K562 (cell line): Measurements from ENCODE around the gene CCDC172. TPM values are rescaled to one million over a fixed set of nuclear protein-coding genes. Genes with fewer than 3 reads are reported as not detected.

Source experiments
- ATAC-seq: fragments of 200-7000 bp; cut with Tn5 transposase; 3 replicates; pipeline ENCODE4 v1.9.1; 2020; ENCODE audit warnings: moderate library complexity
- BruUV-seq: library from RNA; stranded (reverse); fragments of 400-500 nt; replicated peaks from 2 replicates; lab custom pipeline; 2021; lab: Mats Ljungman, UMichigan
- CTCF ChIA-PET: fragments of 300-600 bp; formaldehyde crosslinking; extraction: SDS; loops from one replicate; lab custom pipeline; 2021; ENCODE audit warnings: low intra/inter-chr PET ratio; lab: Yijun Ruan, JAX
- POLR2A ChIA-PET: fragments of 300-600, 350-650 bp; sonication (Branson Sonifier 250); formaldehyde crosslinking; extraction: SDS; loops from one replicate; lab custom pipeline; 2021; ENCODE audit warnings: antibody characterized with exemption, inconsistent platforms; lab: Yijun Ruan, JAX
- DNase-seq, 4 experiments: peaks; one replicate each; pipeline versions ENCODE4 v3.0.0 to v3.0.0-alpha.2; 2011 to 2018; ENCODE audit warnings: low spot score in 3 of 4, mixed read lengths in 3 of 4; ENCODE audit errors: extremely low read depth in 1 of 4
- FAIRE-seq: peaks from 2 replicates; lab custom pipeline; 2011; peaks lifted over from hg19 to GRCh38; lab: Jason Lieb, UNC
- H2AFZ ChIP-seq: 2 replicates; pipeline ENCODE4 v1.6.0; 2011; ENCODE audit warnings: low read depth, low read length, control low read depth, inconsistent platforms
- H3K27ac ChIP-seq: fragments of 200-600 bp; 3 replicates; pipeline ENCODE4 v1.8.0; 2011; ENCODE audit warnings: low read depth, mild to moderate bottlenecking, control low read depth, inconsistent platforms, low read length, moderate library complexity, mixed read lengths; ENCODE audit errors: extremely low read depth
- H3K27me3 ChIP-seq, 2 experiments: fragments of 300-600 bp in 1 of 2; 2 replicates in 1 of 2; 3 replicates in 1 of 2; pipeline versions ENCODE4 v1.6.0 to v1.8.0; 2011; ENCODE audit warnings: inconsistent platforms in 2 of 2, low read length in 2 of 2, mild to moderate bottlenecking in 1 of 2, mixed read lengths in 1 of 2, moderate library complexity in 1 of 2; ENCODE audit not compliant: control insufficient read depth in 2 of 2, insufficient read depth in 2 of 2
- H3K36me3 ChIP-seq: fragments of 300-600 bp; 3 replicates; pipeline ENCODE4 v1.8.0; 2011; ENCODE audit warnings: mild to moderate bottlenecking, low read length, inconsistent platforms; ENCODE audit not compliant: control insufficient read depth, insufficient read depth
- H3K4me1 ChIP-seq, 2 experiments: fragments of 200-600 bp in 1 of 2; replicated peaks in 1 of 2; 2 replicates in 1 of 2; 3 replicates in 1 of 2; pipeline versions ENCODE4 v1.5.1 to v1.8.0; 2011; ENCODE audit warnings: inconsistent platforms in 2 of 2, low read length in 2 of 2, mild to moderate bottlenecking in 1 of 2, mixed read lengths in 1 of 2, moderate library complexity in 1 of 2; ENCODE audit not compliant: control insufficient read depth in 2 of 2, insufficient read depth in 2 of 2
- H3K4me2 ChIP-seq: 2 replicates; pipeline ENCODE4 v1.6.1; 2011; ENCODE audit warnings: low read length, control low read depth, inconsistent platforms, mixed read lengths; ENCODE audit not compliant: insufficient read depth
- H3K4me3 ChIP-seq: fragments of 200-600 bp; sonication (generic), shearing (Covaris generic); 2 replicates; pipeline ENCODE4 v1.5.1; 2016; ENCODE audit warnings: control low read depth, inconsistent platforms
- H3K79me2 ChIP-seq: fragments of 200-600 bp; 3 replicates; pipeline ENCODE4 v1.8.0; 2011; ENCODE audit warnings: low read length, inconsistent platforms; ENCODE audit not compliant: control insufficient read depth, insufficient read depth
- H3K9ac ChIP-seq, 2 experiments: 2 replicates each; pipeline versions ENCODE4 v1.6.0 to v1.6.1; 2011; ENCODE audit warnings: low read depth in 2 of 2, low read length in 2 of 2, control low read depth in 1 of 2, inconsistent platforms in 1 of 2, mild to moderate bottlenecking in 1 of 2, mixed read lengths in 1 of 2; ENCODE audit not compliant: insufficient read depth in 1 of 2
- H3K9me1 ChIP-seq: one replicate; pipeline ENCODE4 v1.6.0; 2011; ENCODE audit warnings: inconsistent platforms, mild to moderate bottlenecking, low read length, moderate library complexity; ENCODE audit not compliant: control insufficient read depth, insufficient read depth
- H3K9me3 ChIP-seq: replicated peaks from 2 replicates; pipeline ENCODE4 v1.5.1; 2011; ENCODE audit warnings: low read depth, low read length, inconsistent platforms; ENCODE audit not compliant: control insufficient read depth, insufficient read depth
- H4K20me1 ChIP-seq: replicated peaks from 2 replicates; pipeline ENCODE4 v1.6.1; 2011; ENCODE audit warnings: low read length, inconsistent platforms, mixed read lengths; ENCODE audit not compliant: control insufficient read depth, insufficient read depth
- CBX2 ChIP-seq: fragments of 200-600 bp; sonication (generic); IDR thresholded peaks from one replicate; pipeline ENCODE4 v1.6.1; 2012; ENCODE audit warnings: mild to moderate bottlenecking, low read length, inconsistent platforms; ENCODE audit not compliant: insufficient read depth, poor library complexity, severe bottlenecking
- CBX3 ChIP-seq, 2 experiments: IDR thresholded peaks; 1 replicate in 1 of 2; 2 replicates in 1 of 2; pipeline ENCODE4 v1.6.1; 2012; ENCODE audit warnings: inconsistent platforms in 2 of 2, low read length in 2 of 2, borderline replicate concordance in 1 of 2, control low read depth in 1 of 2
- CEBPG ChIP-seq, 3 experiments: fragments of 200-800 bp in 1 of 3; sonication (Bioruptor generic) in 1 of 3; sonication (generic) in 1 of 3; formaldehyde crosslinking in 1 of 3; IDR thresholded peaks in 2 of 3; conservative IDR thresholded peaks in 1 of 3; 2 replicates each; pipeline versions ENCODE4 v1.6.1 to v1.8.0; 2016 to 2022; ENCODE audit warnings: missing compliant biosample characterization in 2 of 3, missing genetic modification characterization in 2 of 3, mild to moderate bottlenecking in 1 of 3, missing genetic modification reagents in 1 of 3
- EZH2 ChIP-seq: IDR thresholded peaks from 2 replicates; pipeline ENCODE4 v1.6.1; 2012; ENCODE audit warnings: low read depth, mild to moderate bottlenecking, inconsistent platforms, low read length, borderline replicate concordance
- ILK ChIP-seq: fragments of 450-650 bp; IDR thresholded peaks from 2 replicates; pipeline ENCODE4 v1.6.1; 2016; ENCODE audit warnings: missing genetic modification characterization, low read depth, mild to moderate bottlenecking, missing compliant biosample characterization, moderate library complexity, borderline replicate concordance
- NCOA4 ChIP-seq: fragments of 450-650 bp; IDR thresholded peaks from 2 replicates; pipeline ENCODE4 v1.6.1; 2018; ENCODE audit warnings: mild to moderate bottlenecking; ENCODE audit not compliant: partially characterized antibody
- TEAD1 ChIP-seq, 2 experiments: fragments of 450-650 bp in 1 of 2; sonication (generic) in 1 of 2; formaldehyde crosslinking; IDR thresholded peaks; 2 replicates each; pipeline versions ENCODE4 v1.4.0 to v1.8.0; 2020 to 2022; ENCODE audit warnings: mild to moderate bottlenecking in 2 of 2, missing genetic modification reagents in 1 of 2
- ZNF121 ChIP-seq: sonication (generic); formaldehyde crosslinking; conservative IDR thresholded peaks from 2 replicates; pipeline ENCODE4 v1.8.0; 2022; ENCODE audit warnings: missing genetic modification reagents
- ZNF444 ChIP-seq: fragments of 250-450 bp; sonication (Bioruptor Pico); IDR thresholded peaks from 2 replicates; pipeline ENCODE4 v1.4.0; 2020; ENCODE audit warnings: mild to moderate bottlenecking, moderate library complexity
- ZNF79 ChIP-seq: fragments of 250-450 bp; sonication (Bioruptor Pico); IDR thresholded peaks from 2 replicates; pipeline ENCODE4 v1.4.0; 2020; ENCODE audit warnings: low read depth, mild to moderate bottlenecking, moderate library complexity
- WGBS: fragments of 100-300 bp; shearing (Covaris generic); methylation state at CpG from one replicate; pipeline ENCODE4 v1.1.6; 2016; ENCODE audit warnings: low coverage, mixed read lengths; ENCODE audit not compliant: insufficient coverage; ENCODE audit errors: missing lambda C conversion rate; 5-methylcytosine and 5-hydroxymethylcytosine counted together
- in situ Hi-C: fragments of 300-500 bp; cut with MboI; formaldehyde crosslinking; loops from 4 replicates; pipeline ENCODE4 v1.15.0; 2018; ENCODE audit warnings: inconsistent platforms, mixed read lengths
- intact Hi-C: fragments of 100-400 bp; cut with micrococcal nuclease; formaldehyde crosslinking; loops from 2 replicates; pipeline ENCODE4 v1.14.2; 2022
- polyA plus RNA-seq, 8 experiments: library from polyadenylated mRNA; depleted of rRNA in 4 of 8; stranded (reverse) in 5 of 8; unstranded in 3 of 8; fragments of >200 nt; fragmentation: Nextera tagmentation in 2 of 8; fragmentation: Illumina TruSeq in 1 of 8; extraction: Ambion mirVana in 2 of 8; extraction: Trizol in 1 of 8; gene quantifications; 2 replicates each; pipeline versions ENCODE4 v1.2.1 to v1.2.3, GENCODE V29; 2011 to 2014; ENCODE audit warnings: inconsistent platforms in 1 of 8, missing spikeins in 1 of 8
- total RNA-seq, 7 experiments: library from RNA; depleted of rRNA in 6 of 7; stranded (reverse); fragments of >200 nt in 6 of 7; fragmentation: Illumina TruSeq in 2 of 7; extraction: Trizol in 2 of 7; gene quantifications; 2 replicates each; pipeline versions ENCODE4 v1.2.1 to v1.2.3, GENCODE V29; 2011 to 2021; ENCODE audit warnings: low replicate concordance in 1 of 7
- TF ChIP-seq, protein P1 (sequence below), 3 experiments: IDR thresholded peaks in 2 of 3; conservative IDR thresholded peaks in 1 of 3; 2 replicates each; pipeline ENCODE4 v1.5.1; 2011 to 2012; ENCODE audit warnings: low read length in 3 of 3, mild to moderate bottlenecking in 3 of 3, control low read depth in 2 of 3, improper control_type of control experiment in 1 of 3, inconsistent platforms in 1 of 3, low read depth in 1 of 3, mixed read lengths in 1 of 3, moderate library complexity in 1 of 3; ENCODE audit not compliant: insufficient read depth in 2 of 3
- TF ChIP-seq, protein P2 (sequence below): fragments of 450-650 bp; formaldehyde crosslinking; IDR thresholded peaks from 2 replicates; pipeline ENCODE4 v1.4.0; 2020; ENCODE audit warnings: mild to moderate bottlenecking, moderate library complexity
- TF ChIP-seq, protein P3 (sequence below): fragments of 450-650 bp; IDR thresholded peaks from one replicate; pipeline ENCODE4 v1.6.1; 2018; ENCODE audit warnings: mild to moderate bottlenecking, moderate library complexity; ENCODE audit not compliant: partially characterized antibody
- TF ChIP-seq, protein P4 (sequence below): sonication (generic); formaldehyde crosslinking; IDR thresholded peaks from 2 replicates; pipeline ENCODE4 v1.8.0; 2022; ENCODE audit warnings: mild to moderate bottlenecking, low read depth, missing genetic modification reagents
- TF ChIP-seq, protein P5 (sequence below): fragments of 450-650 bp; IDR thresholded peaks from 2 replicates; pipeline ENCODE4 v1.6.1; 2016; ENCODE audit warnings: low read depth, mild to moderate bottlenecking, moderate library complexity

CCDC172 gene
- total and polyA plus RNA-seq, 9 of the 15 experiments (the other 6 are each of a cell fraction or from before 2014, with no cell fraction given), result not detected

DNA sequence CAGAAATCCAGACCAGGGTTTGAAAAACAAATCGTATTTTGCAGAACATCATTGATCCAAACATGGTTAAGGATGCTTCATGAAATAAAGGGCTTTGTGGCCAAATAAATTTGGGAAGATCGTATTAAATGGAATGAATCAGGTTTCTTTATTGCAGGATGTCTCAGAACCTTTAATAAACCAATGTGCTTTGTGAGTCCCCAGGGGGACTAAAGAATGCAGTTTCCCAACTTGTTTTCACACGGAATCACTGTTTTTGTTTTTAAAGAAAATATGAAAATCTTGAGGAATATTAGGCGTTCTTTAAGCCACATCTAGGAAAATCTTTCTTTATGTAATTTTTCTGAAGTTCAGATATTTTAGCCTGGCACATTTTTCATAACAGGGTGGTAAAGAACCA is 16.8 kb upstream of the CCDC172 start:
- ATAC-seq (no peak), FAIRE-seq (no peak), DNase-seq (no peak)
- Histone ChIP-seq H3K9ac (no peak overlapping the region), H3K36me3 (no peaks in the 10 kb centered on the region), H3K27me3 (no peaks in the 10 kb centered on the region), H2AFZ (no peak overlapping the region), H3K4me2 (no peak overlapping the region), H3K9me3 (no peaks in the 10 kb centered on the region), H3K4me3 (no peak overlapping the region), H3K9me1 (no peaks in the 10 kb centered on the region), H4K20me1 (no peaks in the 10 kb centered on the region), H3K4me1 (no peaks in the 10 kb centered on the region), H3K79me2 (no peaks in the 10 kb centered on the region), H3K27ac (no peak overlapping the region)
- intact Hi-C loops, result no loop called here
- ChIA-PET CTCF (no interaction called here), POLR2A (no interaction called here)
- 0% methylated on average over 4 of the region's 4 CpGs for WGBS
- in situ Hi-C loops, result no loop called here
- no TSS peak for BruUV-seq
- TF ChIP-seq TEAD1 (CRISPR knock-in tag; IDR thresholded peaks at IDR 0.05) (no peak), NCOA4 (no peak), ZNF79 (CRISPR knock-in tag) (no peak), CEBPG (CRISPR knock-in tag; IDR thresholded peaks at IDR 0.05) (no peak), CEBPG (tag; conservative IDR thresholded peaks at IDR 0.05 in 1 of 2, IDR thresholded peaks at IDR 0.05 in 1 of 2) (no peak), CBX2 (no peak), ZNF444 (CRISPR knock-in tag) (no peak), ZNF121 (CRISPR knock-in tag) (no peak), ILK (tag) (no peak), CBX3 (IDR thresholded peaks at IDR 0.05; ENCODE audit: borderline replicate concordance in 1 of 2, low read length in 2 of 2) (no peak), EZH2 (no peak)
- TF ChIP-seq, protein P1, sequence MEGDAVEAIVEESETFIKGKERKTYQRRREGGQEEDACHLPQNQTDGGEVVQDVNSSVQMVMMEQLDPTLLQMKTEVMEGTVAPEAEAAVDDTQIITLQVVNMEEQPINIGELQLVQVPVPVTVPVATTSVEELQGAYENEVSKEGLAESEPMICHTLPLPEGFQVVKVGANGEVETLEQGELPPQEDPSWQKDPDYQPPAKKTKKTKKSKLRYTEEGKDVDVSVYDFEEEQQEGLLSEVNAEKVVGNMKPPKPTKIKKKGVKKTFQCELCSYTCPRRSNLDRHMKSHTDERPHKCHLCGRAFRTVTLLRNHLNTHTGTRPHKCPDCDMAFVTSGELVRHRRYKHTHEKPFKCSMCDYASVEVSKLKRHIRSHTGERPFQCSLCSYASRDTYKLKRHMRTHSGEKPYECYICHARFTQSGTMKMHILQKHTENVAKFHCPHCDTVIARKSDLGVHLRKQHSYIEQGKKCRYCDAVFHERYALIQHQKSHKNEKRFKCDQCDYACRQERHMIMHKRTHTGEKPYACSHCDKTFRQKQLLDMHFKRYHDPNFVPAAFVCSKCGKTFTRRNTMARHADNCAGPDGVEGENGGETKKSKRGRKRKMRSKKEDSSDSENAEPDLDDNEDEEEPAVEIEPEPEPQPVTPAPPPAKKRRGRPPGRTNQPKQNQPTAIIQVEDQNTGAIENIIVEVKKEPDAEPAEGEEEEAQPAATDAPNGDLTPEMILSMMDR (IDR thresholded peaks at IDR 0.05 in 2 of 3, conservative IDR thresholded peaks at IDR 0.05 in 1 of 3; ENCODE audit: insufficient read depth in 2 of 3, low read depth in 1 of 3, low read length in 3 of 3), result no peak
- TF ChIP-seq, protein P2, sequence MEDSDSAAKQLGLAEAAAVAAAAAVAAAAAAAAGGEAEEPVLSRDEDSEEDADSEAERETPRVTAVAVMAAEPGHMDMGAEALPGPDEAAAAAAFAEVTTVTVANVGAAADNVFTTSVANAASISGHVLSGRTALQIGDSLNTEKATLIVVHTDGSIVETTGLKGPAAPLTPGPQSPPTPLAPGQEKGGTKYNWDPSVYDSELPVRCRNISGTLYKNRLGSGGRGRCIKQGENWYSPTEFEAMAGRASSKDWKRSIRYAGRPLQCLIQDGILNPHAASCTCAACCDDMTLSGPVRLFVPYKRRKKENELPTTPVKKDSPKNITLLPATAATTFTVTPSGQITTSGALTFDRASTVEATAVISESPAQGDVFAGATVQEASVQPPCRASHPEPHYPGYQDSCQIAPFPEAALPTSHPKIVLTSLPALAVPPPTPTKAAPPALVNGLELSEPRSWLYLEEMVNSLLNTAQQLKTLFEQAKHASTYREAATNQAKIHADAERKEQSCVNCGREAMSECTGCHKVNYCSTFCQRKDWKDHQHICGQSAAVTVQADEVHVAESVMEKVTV (CRISPR knock-in tag), result no peak
- TF ChIP-seq, protein P3, sequence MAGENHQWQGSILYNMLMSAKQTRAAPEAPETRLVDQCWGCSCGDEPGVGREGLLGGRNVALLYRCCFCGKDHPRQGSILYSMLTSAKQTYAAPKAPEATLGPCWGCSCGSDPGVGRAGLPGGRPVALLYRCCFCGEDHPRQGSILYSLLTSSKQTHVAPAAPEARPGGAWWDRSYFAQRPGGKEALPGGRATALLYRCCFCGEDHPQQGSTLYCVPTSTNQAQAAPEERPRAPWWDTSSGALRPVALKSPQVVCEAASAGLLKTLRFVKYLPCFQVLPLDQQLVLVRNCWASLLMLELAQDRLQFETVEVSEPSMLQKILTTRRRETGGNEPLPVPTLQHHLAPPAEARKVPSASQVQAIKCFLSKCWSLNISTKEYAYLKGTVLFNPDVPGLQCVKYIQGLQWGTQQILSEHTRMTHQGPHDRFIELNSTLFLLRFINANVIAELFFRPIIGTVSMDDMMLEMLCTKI, result no peak
- TF ChIP-seq, protein P4, sequence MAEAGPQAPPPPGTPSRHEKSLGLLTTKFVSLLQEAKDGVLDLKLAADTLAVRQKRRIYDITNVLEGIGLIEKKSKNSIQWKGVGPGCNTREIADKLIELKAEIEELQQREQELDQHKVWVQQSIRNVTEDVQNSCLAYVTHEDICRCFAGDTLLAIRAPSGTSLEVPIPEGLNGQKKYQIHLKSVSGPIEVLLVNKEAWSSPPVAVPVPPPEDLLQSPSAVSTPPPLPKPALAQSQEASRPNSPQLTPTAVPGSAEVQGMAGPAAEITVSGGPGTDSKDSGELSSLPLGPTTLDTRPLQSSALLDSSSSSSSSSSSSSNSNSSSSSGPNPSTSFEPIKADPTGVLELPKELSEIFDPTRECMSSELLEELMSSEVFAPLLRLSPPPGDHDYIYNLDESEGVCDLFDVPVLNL (CRISPR knock-in tag), result no peak
- TF ChIP-seq, protein P5, sequence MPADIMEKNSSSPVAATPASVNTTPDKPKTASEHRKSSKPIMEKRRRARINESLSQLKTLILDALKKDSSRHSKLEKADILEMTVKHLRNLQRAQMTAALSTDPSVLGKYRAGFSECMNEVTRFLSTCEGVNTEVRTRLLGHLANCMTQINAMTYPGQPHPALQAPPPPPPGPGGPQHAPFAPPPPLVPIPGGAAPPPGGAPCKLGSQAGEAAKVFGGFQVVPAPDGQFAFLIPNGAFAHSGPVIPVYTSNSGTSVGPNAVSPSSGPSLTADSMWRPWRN, result no peak
